K562 (cell line): ENCODE measurements around the gene PLA2G15. TPM values are rescaled to one million over a fixed set of nuclear protein-coding genes. Genes with fewer than 3 reads are reported as not detected.

Experiments used
- ATAC-seq: fragments of 200-7000 bp; cut with Tn5 transposase; 3 replicates; pipeline ENCODE4 v1.9.1; 2020; ENCODE audit warnings: moderate library complexity
- BruUV-seq: library from RNA; stranded (reverse); fragments of 400-500 nt; replicated peaks from 2 replicates; lab custom pipeline; 2021; lab: Mats Ljungman, UMichigan
- CTCF ChIA-PET: fragments of 300-600 bp; formaldehyde crosslinking; extraction: SDS; loops from one replicate; lab custom pipeline; 2021; ENCODE audit warnings: low intra/inter-chr PET ratio; lab: Yijun Ruan, JAX
- POLR2A ChIA-PET: fragments of 300-600, 350-650 bp; sonication (Branson Sonifier 250); formaldehyde crosslinking; extraction: SDS; loops from one replicate; lab custom pipeline; 2021; ENCODE audit warnings: antibody characterized with exemption, inconsistent platforms; lab: Yijun Ruan, JAX
- DNase-seq, 4 experiments: peaks; one replicate each; pipeline versions ENCODE4 v3.0.0 to v3.0.0-alpha.2; 2011 to 2018; ENCODE audit warnings: low spot score in 3 of 4, mixed read lengths in 3 of 4; ENCODE audit errors: extremely low read depth in 1 of 4
- FAIRE-seq: peaks from 2 replicates; lab custom pipeline; 2011; peaks lifted over from hg19 to GRCh38; lab: Jason Lieb, UNC
- H2AFZ ChIP-seq: 2 replicates; pipeline ENCODE4 v1.6.0; 2011; ENCODE audit warnings: low read depth, low read length, control low read depth, inconsistent platforms
- H3K27ac ChIP-seq: fragments of 200-600 bp; 3 replicates; pipeline ENCODE4 v1.8.0; 2011; ENCODE audit warnings: low read depth, mild to moderate bottlenecking, control low read depth, inconsistent platforms, low read length, moderate library complexity, mixed read lengths; ENCODE audit errors: extremely low read depth
- H3K27me3 ChIP-seq, 2 experiments: fragments of 300-600 bp in 1 of 2; 2 replicates in 1 of 2; 3 replicates in 1 of 2; pipeline versions ENCODE4 v1.6.0 to v1.8.0; 2011; ENCODE audit warnings: inconsistent platforms in 2 of 2, low read length in 2 of 2, mild to moderate bottlenecking in 1 of 2, mixed read lengths in 1 of 2, moderate library complexity in 1 of 2; ENCODE audit not compliant: control insufficient read depth in 2 of 2, insufficient read depth in 2 of 2
- H3K36me3 ChIP-seq: fragments of 300-600 bp; 3 replicates; pipeline ENCODE4 v1.8.0; 2011; ENCODE audit warnings: mild to moderate bottlenecking, low read length, inconsistent platforms; ENCODE audit not compliant: control insufficient read depth, insufficient read depth
- H3K4me1 ChIP-seq, 2 experiments: fragments of 200-600 bp in 1 of 2; replicated peaks in 1 of 2; 2 replicates in 1 of 2; 3 replicates in 1 of 2; pipeline versions ENCODE4 v1.5.1 to v1.8.0; 2011; ENCODE audit warnings: inconsistent platforms in 2 of 2, low read length in 2 of 2, mild to moderate bottlenecking in 1 of 2, mixed read lengths in 1 of 2, moderate library complexity in 1 of 2; ENCODE audit not compliant: control insufficient read depth in 2 of 2, insufficient read depth in 2 of 2
- H3K4me2 ChIP-seq: 2 replicates; pipeline ENCODE4 v1.6.1; 2011; ENCODE audit warnings: low read length, control low read depth, inconsistent platforms, mixed read lengths; ENCODE audit not compliant: insufficient read depth
- H3K4me3 ChIP-seq: fragments of 200-600 bp; sonication (generic), shearing (Covaris generic); 2 replicates; pipeline ENCODE4 v1.5.1; 2016; ENCODE audit warnings: control low read depth, inconsistent platforms
- H3K79me2 ChIP-seq: fragments of 200-600 bp; 3 replicates; pipeline ENCODE4 v1.8.0; 2011; ENCODE audit warnings: low read length, inconsistent platforms; ENCODE audit not compliant: control insufficient read depth, insufficient read depth
- H3K9ac ChIP-seq, 2 experiments: 2 replicates each; pipeline versions ENCODE4 v1.6.0 to v1.6.1; 2011; ENCODE audit warnings: low read depth in 2 of 2, low read length in 2 of 2, control low read depth in 1 of 2, inconsistent platforms in 1 of 2, mild to moderate bottlenecking in 1 of 2, mixed read lengths in 1 of 2; ENCODE audit not compliant: insufficient read depth in 1 of 2
- H3K9me1 ChIP-seq: one replicate; pipeline ENCODE4 v1.6.0; 2011; ENCODE audit warnings: inconsistent platforms, mild to moderate bottlenecking, low read length, moderate library complexity; ENCODE audit not compliant: control insufficient read depth, insufficient read depth
- H3K9me3 ChIP-seq: replicated peaks from 2 replicates; pipeline ENCODE4 v1.5.1; 2011; ENCODE audit warnings: low read depth, low read length, inconsistent platforms; ENCODE audit not compliant: control insufficient read depth, insufficient read depth
- H4K20me1 ChIP-seq: replicated peaks from 2 replicates; pipeline ENCODE4 v1.6.1; 2011; ENCODE audit warnings: low read length, inconsistent platforms, mixed read lengths; ENCODE audit not compliant: control insufficient read depth, insufficient read depth
- DIDO1 ChIP-seq: fragments of 450-650 bp; IDR thresholded peaks from 2 replicates; pipeline ENCODE4 v1.6.1; 2016; ENCODE audit warnings: low read depth, missing biosample characterization, missing genetic modification characterization
- JUNB ChIP-seq: fragments of 450-650 bp; formaldehyde crosslinking; conservative IDR thresholded peaks from 2 replicates; pipeline ENCODE4 v1.4.0; 2020; ENCODE audit warnings: mild to moderate bottlenecking
- RBM14 ChIP-seq: fragments of 200-400 bp; formaldehyde crosslinking; IDR thresholded peaks from 2 replicates; pipeline ENCODE4 v1.6.1; 2018; ENCODE audit warnings: low read depth, mild to moderate bottlenecking, low read length, moderate library complexity, borderline replicate concordance; ENCODE audit not compliant: insufficient read depth
- ZNF395 ChIP-seq: fragments of 200-800 bp; sonication (Bioruptor generic); IDR thresholded peaks from 2 replicates; pipeline ENCODE4 v1.6.1; 2017; ENCODE audit warnings: missing genetic modification characterization, missing compliant biosample characterization
- ZNF561 ChIP-seq: fragments of 450-650 bp; formaldehyde crosslinking; conservative IDR thresholded peaks from 2 replicates; pipeline ENCODE4 v1.4.0; 2020; ENCODE audit warnings: mild to moderate bottlenecking, moderate library complexity
- WGBS: fragments of 100-300 bp; shearing (Covaris generic); methylation state at CpG from one replicate; pipeline ENCODE4 v1.1.6; 2016; ENCODE audit warnings: low coverage, mixed read lengths; ENCODE audit not compliant: insufficient coverage; ENCODE audit errors: missing lambda C conversion rate; 5-methylcytosine and 5-hydroxymethylcytosine counted together
- in situ Hi-C: fragments of 300-500 bp; cut with MboI; formaldehyde crosslinking; loops from 4 replicates; pipeline ENCODE4 v1.15.0; 2018; ENCODE audit warnings: inconsistent platforms, mixed read lengths
- intact Hi-C: fragments of 100-400 bp; cut with micrococcal nuclease; formaldehyde crosslinking; loops from 2 replicates; pipeline ENCODE4 v1.14.2; 2022
- polyA plus RNA-seq, 8 experiments: library from polyadenylated mRNA; depleted of rRNA in 4 of 8; stranded (reverse) in 5 of 8; unstranded in 3 of 8; fragments of >200 nt; fragmentation: Nextera tagmentation in 2 of 8; fragmentation: Illumina TruSeq in 1 of 8; extraction: Ambion mirVana in 2 of 8; extraction: Trizol in 1 of 8; gene quantifications; 2 replicates each; pipeline versions ENCODE4 v1.2.1 to v1.2.3, GENCODE V29; 2011 to 2014; ENCODE audit warnings: inconsistent platforms in 1 of 8, missing spikeins in 1 of 8
- total RNA-seq, 7 experiments: library from RNA; depleted of rRNA in 6 of 7; stranded (reverse); fragments of >200 nt in 6 of 7; fragmentation: Illumina TruSeq in 2 of 7; extraction: Trizol in 2 of 7; gene quantifications; 2 replicates each; pipeline versions ENCODE4 v1.2.1 to v1.2.3, GENCODE V29; 2011 to 2021; ENCODE audit warnings: low replicate concordance in 1 of 7

Gene PLA2G15
- total and polyA plus RNA-seq, 9 of the 15 experiments (the other 6 are each of a cell fraction or from before 2014, with no cell fraction given) = 0.42 to 8.6 (median 4.8) TPM

- Histone ChIP-seq H3K79me2 (peaks cover 23% of the 10 kb centered on the region), H3K9ac (no peak overlapping the region), H3K27ac (no peak overlapping the region), H3K4me1 (peaks cover 0 to 8% of the 10 kb centered on the region in 2 experiments; a peak in 2 of 5 replicates), H3K9me3 (no peaks in the 10 kb centered on the region), H3K4me2 (no peak overlapping the region), H3K27me3 (no peaks in the 10 kb centered on the region), H4K20me1 (no peaks in the 10 kb centered on the region; the same call in 1 of the 2 replicates), H3K4me3 (no peak overlapping the region), H2AFZ (no peak overlapping the region), H3K36me3 (peaks cover 63% of the 10 kb centered on the region; the same call in 2 of the 3 replicates), H3K9me1 (no peaks in the 10 kb centered on the region)
- WGBS = 78% methylated on average over 1 of the region's 1 CpG
- no peak for DNase-seq
- no peak for FAIRE-seq
- TF ChIP-seq RBM14 (no peak), JUNB (CRISPR knock-in tag) (no peak), DIDO1 (tag) (no peak), ZNF561 (CRISPR knock-in tag) (no peak), ZNF395 (CRISPR knock-in tag) (no peak)
- ATAC-seq = no peak
- BruUV-seq = no TSS peak
- CTCF ChIA-PET = no interaction called here
- intact Hi-C loops (no loop called here), in situ Hi-C loops (loop anchor here (10.0 kb wide), 1 partner anchor 148 kb away; no protein-coding TSS in a partner anchor)
- POLR2A ChIA-PET = interaction anchor here (0.6 kb wide), 2 partner anchors 9 to 347 kb away, joined by 3 read pairs; no protein-coding TSS in a partner anchor
Measured at GRCh38 chr16:68223072-68223471, 22.1 kb upstream of the PLA2G15 start.
